Activated T-helper 17 cell treated with anti-CD3 and anti-CD28 coated beads, Interleukin-2, amount 50 U/mL, for 72 hours (primary cell): ENCODE results near the gene DENND5B. TPM values are rescaled to one million over a fixed set of nuclear protein-coding genes. Genes with fewer than 3 reads are reported as not detected.
"Not testable (repeated sequence)": the region's sequence is repeated elsewhere in the genome, so short reads cannot be mapped to it uniquely, and the experiment has no call there.

ENCODE experiments used
- ATAC-seq: fragments of 150-1000 bp; cut with Tn5 transposase; replicated peaks from 2 replicates; pipeline ENCODE4 v1.10.0; 2021; ENCODE audit warnings: mild to moderate bottlenecking, moderate library complexity
- H3K27ac Mint-ChIP-seq: one replicate; pipeline ENCODE4 v1.8.0; 2022; ENCODE audit warnings: mixed read lengths
- H3K27me3 Mint-ChIP-seq: one replicate; pipeline ENCODE4 v1.8.0; 2022; ENCODE audit warnings: mixed read lengths
- H3K36me3 Mint-ChIP-seq: one replicate; pipeline ENCODE4 v1.8.0; 2022; ENCODE audit warnings: low read depth, mild to moderate bottlenecking, mixed read lengths
- H3K4me1 Mint-ChIP-seq: one replicate; pipeline ENCODE4 v1.8.0; 2022; ENCODE audit warnings: mixed read lengths
- H3K4me3 Mint-ChIP-seq: one replicate; pipeline ENCODE4 v1.8.0; 2022; ENCODE audit warnings: mild to moderate bottlenecking, mixed read lengths
- H3K9me3 Mint-ChIP-seq: one replicate; pipeline ENCODE4 v1.8.0; 2022; ENCODE audit warnings: mixed read lengths
- total RNA-seq, 2 donors: library from RNA; stranded (reverse); gene quantifications; one replicate each; pipeline ENCODE4 v1.2.3, GENCODE V29; 2022

The DENND5B gene
- total RNA-seq = under 1 TPM in 1 of 2 donors, not detected in 1; 0.58 TPM

DNA sequence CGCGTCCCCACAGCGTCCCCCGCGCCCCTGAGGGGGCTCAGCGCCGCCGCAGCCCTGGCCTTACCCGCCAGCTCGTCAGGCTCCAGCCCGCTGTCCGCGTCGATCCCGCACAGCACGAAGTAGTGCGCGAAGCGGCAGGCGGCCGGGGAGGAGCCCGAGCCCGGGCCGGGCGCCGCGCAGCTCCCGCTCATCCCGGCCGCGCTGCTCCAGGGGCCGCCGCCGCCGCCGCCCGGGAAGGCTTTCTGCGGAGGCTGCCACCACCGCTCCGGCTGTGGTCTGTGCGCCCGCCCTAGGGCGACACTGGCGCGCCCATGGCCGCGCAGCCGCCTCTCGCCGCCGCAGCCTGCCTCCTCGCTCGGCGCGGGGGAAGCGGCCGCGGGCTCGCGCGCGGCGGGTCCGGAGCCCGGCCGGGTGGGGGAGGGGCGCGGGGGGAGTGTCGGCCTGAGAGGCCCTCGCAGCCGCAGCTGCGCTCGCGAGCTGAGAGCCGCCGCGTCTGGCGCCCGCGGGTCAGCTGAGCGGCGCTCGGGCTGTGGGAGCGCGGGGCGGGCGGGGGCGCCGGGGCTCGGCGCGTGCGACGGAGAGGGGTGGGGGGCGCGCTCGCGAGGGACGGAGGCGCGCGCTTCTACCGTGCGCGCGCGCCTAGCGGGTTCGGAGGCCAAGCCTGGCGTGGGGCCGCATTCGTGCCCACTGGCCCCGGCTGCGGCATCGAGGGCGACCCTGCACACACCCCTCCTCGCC is at the start of gene DENND5B:
Gene DENND5B, minus strand, starts transcription at position 495 of the 738 bp plus-strand sequence. Its CDS starts 304 bp downstream, at position 191.
- ATAC-seq = peak; percentile 39
- Mint-ChIP-seq H3K27ac (no peak within 1 kb of the TSS), H3K9me3 (no peaks in the 10 kb centered on the region), H3K36me3 (no peaks in the 10 kb centered on the region), H3K4me3 (peak within 1 kb of the TSS; percentile 73), H3K27me3 (peaks cover 44% of the 10 kb centered on the region), H3K4me1 (peaks cover 4% of the 10 kb centered on the region)

GRCh38 chr12:31634620-31635019 is 43.7 kb upstream of the DENND5B start:
- Mint-ChIP-seq H3K36me3 (no peaks in the 10 kb centered on the region), H3K27ac (no peak overlapping the region), H3K4me3 (no peak overlapping the region), H3K4me1 (no peaks in the 10 kb centered on the region), H3K9me3 (no peaks in the 10 kb centered on the region), H3K27me3 (no peaks in the 10 kb centered on the region)
- ATAC-seq = no peak

- H3K9me3 Mint-ChIP-seq = no peaks in the 10 kb centered on the region
- no peak for ATAC-seq
- H3K4me1 Mint-ChIP-seq = no peaks in the 10 kb centered on the region
- no peaks in the 10 kb centered on the region for H3K36me3 Mint-ChIP-seq
- no peak overlapping the region for H3K4me3 Mint-ChIP-seq
- H3K27me3 Mint-ChIP-seq = no peaks in the 10 kb centered on the region
- no peak overlapping the region for H3K27ac Mint-ChIP-seq
These were observed 42.5 kb upstream of the DENND5B start for GRCh38 chr12:31633464-31633863.

DNA sequence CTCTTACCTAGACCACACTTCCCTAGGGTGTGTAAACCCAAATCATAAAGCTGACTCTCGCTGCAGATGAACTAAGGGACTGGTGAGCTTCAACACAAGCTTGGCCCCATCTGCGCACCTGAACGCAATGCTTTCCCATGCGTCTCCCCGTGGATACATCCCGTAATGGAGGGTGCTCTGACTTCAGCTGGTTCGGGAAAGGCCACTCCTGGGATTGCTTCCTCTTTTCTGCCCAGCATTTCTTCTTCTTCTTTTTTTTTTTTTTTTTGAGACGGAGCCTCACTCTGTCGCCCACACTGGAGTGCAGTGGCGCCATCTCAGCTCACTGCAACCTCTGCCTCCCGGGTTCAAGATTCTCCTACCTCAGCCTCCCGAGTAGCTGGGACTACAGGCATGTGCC is 40.9 kb upstream of the DENND5B start:
- ATAC-seq = no peak
- Mint-ChIP-seq H3K27ac (no peak overlapping the region), H3K9me3 (no peaks in the 10 kb centered on the region), H3K4me1 (no peaks in the 10 kb centered on the region), H3K27me3 (peaks cover under 1% of the 10 kb centered on the region), H3K4me3 (no peak overlapping the region), H3K36me3 (no peaks in the 10 kb centered on the region)

DNA sequence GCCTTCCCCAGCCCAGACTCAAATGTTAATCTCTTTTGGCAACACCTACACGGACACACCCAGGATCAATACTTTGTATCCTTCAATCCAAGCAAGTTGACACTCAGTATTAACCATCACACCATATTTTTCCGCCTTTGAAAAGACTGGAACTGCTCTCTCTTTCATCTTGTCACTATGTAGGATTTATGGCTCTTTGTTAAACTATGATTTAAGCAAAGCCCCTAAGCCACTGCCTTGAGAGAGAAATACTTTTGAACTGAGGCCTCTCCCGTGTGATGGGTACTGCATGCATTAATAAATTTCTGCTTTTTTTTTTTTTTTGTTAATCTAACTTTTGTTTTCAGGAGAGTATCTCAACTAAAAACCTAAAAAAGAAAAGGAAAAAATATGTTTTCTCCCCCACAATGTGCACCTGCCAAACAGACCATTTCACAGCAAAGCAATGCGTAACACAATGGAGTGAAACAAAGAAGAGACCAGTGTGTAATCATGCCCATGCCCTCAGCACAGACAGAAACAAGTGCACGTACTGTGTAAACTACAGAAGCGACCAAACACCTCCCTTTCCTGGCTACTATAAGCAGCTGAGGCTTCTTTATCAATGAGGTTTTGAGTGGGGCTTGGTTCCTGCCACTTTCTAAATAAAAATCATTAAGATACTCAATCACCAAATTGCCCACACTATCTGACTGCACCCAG is 40.2 kb upstream of the DENND5B start:
- H3K27me3 Mint-ChIP-seq = peaks cover 6% of the 10 kb centered on the region
- no peak overlapping the region for H3K4me3 Mint-ChIP-seq
- H3K27ac Mint-ChIP-seq = no peak overlapping the region
- H3K36me3 Mint-ChIP-seq = no peaks in the 10 kb centered on the region
- no peak for ATAC-seq
- H3K4me1 Mint-ChIP-seq = no peaks in the 10 kb centered on the region
- peaks cover under 1% of the 10 kb centered on the region for H3K9me3 Mint-ChIP-seq

DNA sequence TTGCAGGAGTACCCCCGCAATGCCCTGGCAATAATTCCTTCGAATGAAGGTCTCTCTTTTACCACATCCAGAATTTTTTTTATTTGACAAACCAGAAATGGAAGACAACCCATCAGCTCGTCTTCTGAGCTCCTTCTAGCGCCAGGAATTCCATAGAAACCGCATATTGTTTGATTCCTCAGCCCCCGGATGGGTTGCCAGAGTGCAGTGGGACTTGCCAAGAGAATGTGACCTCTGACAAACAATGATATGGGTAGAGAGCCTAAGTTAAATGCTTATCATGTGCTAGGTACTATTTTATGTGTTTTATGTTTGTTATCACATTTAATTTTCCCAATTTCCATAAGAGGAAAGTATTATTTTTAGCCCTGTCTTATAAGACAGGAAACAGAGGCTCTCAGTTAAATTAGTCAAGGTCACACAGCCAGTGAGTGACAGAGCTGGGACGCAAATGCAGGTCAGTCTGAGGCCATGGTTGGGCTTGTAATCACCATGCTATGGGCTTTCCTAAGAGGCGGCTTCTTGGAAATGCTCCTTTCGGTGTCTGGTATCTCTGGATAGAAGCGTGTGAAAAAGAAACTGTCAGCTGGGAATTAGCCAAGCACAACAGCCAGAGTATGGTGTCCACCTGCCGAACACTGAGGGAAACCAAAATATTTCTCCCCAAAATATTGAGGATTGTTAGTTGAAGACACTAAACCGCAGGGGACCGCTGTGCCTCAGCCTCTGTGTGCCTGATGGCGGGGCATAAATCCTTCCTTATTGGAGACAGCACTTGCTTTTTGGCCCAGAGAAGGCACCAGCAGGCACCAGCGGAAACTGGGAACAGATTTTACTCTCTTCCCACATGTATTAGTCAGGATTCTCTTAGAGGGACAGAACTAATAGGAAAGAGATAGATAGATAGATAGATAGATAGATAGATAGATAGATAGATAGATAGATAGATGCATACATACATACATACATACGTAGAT is 39.1 kb upstream of the DENND5B start:
- no peak overlapping the region for H3K4me3 Mint-ChIP-seq
- H3K4me1 Mint-ChIP-seq = no peaks in the 10 kb centered on the region
- H3K36me3 Mint-ChIP-seq = no peaks in the 10 kb centered on the region
- no peak overlapping the region for H3K27ac Mint-ChIP-seq
- ATAC-seq = no peak
- peaks cover 8% of the 10 kb centered on the region for H3K27me3 Mint-ChIP-seq
- H3K9me3 Mint-ChIP-seq = peaks cover 3% of the 10 kb centered on the region

DNA sequence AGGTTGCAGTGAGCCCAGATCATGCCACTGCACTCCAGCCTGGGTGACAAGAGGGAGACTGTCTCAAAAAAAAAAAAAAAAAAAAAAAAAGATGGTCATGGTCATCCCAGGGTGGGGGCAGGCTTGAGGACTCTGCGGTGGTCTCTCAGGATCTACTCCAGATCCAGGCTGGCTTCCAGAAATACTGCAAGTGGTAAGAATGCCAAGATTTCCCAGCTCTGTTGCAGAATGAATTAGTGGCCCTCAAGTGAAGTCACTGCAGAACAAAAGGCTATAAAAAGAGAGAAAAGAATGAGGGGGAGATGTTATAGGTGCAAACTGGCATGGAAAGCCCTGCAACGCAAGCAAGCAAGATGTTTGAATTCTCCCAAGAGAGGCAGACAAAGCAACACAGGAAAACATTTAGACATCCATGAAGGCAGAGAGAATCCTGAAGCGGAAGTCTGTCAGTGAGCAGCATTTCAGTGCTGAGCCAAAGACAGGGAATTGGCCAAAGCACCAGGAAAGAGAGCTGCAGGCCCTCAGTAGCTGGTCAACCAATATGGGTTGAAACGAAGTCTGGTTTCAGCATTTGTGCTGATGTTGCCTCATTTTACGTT is 36.6 kb upstream of the DENND5B start:
- peaks cover 8% of the 10 kb centered on the region for H3K27me3 Mint-ChIP-seq
- no peaks in the 10 kb centered on the region for H3K36me3 Mint-ChIP-seq
- H3K4me3 Mint-ChIP-seq = no peak overlapping the region
- no peak overlapping the region for H3K27ac Mint-ChIP-seq
- ATAC-seq = no peak
- no peaks in the 10 kb centered on the region for H3K4me1 Mint-ChIP-seq
- peaks cover 3% of the 10 kb centered on the region for H3K9me3 Mint-ChIP-seq

DNA sequence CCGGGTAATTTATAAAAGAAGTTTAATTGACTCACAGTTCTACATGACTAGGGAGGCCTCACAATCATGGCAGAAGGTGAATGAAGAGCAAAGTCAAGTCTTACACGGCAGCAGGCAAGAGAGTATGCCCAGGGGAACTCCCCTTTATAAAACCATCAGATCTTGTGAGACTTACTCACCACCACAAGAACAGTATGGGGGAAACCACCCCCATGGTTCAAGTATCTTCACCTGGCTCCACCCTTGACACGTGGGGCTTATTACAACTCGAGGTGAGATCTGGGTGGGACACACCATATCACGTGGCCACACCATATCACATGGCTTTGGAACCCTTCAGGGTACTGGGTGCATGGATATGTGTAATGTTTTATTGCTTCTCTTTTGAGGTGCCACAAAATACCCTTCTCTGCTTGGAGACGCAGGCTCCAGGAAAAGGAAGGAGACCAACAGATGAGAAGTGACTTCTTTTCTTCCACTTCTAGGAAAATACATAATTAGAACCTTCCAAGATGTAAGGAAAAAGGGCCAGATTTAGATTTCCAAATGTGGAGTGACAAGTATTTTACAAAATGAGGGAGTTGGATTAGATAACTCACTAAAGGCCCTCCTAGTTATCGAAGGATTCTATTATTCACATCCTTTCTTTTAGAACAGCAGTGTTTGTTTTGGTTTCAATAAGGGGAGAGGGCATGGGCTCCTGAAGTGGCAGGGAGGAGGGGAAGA is 35.5 kb upstream of the DENND5B start:
- peak; percentile 84 for ATAC-seq
- peaks cover 11% of the 10 kb centered on the region for H3K27me3 Mint-ChIP-seq

DNA sequence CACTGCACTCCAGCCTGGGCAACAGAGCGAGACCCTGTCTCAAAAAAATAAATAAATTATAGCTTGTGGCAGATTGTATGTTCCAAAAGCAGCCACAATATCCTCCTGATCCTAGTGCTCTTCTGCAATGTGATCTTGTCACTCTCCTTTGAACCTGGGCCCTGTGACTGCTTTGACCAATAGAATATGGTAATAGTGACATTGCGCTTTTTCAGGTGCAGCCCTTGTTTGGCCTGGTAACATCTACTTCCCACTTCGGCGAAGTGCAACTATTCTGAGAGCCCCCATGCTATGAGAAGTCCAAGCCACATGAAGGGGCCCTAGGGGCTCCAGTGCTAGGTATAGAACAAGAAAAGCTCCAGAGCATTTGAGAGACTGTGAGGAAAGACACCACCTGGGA is 31.1 kb upstream of the DENND5B start:
- Mint-ChIP-seq H3K9me3 (peaks cover 3% of the 10 kb centered on the region), H3K4me1 (no peaks in the 10 kb centered on the region), H3K4me3 (no peak overlapping the region), H3K27me3 (peaks cover 13% of the 10 kb centered on the region), H3K27ac (no peak overlapping the region), H3K36me3 (no peaks in the 10 kb centered on the region)
- ATAC-seq = no peak

More for the DNA sequence above, 35.5 kb upstream of the DENND5B start:
- H3K27ac Mint-ChIP-seq = no peak overlapping the region
- no peak overlapping the region for H3K4me3 Mint-ChIP-seq
- peaks cover 3% of the 10 kb centered on the region for H3K9me3 Mint-ChIP-seq
- no peaks in the 10 kb centered on the region for H3K36me3 Mint-ChIP-seq
- H3K4me1 Mint-ChIP-seq = no peaks in the 10 kb centered on the region

DNA sequence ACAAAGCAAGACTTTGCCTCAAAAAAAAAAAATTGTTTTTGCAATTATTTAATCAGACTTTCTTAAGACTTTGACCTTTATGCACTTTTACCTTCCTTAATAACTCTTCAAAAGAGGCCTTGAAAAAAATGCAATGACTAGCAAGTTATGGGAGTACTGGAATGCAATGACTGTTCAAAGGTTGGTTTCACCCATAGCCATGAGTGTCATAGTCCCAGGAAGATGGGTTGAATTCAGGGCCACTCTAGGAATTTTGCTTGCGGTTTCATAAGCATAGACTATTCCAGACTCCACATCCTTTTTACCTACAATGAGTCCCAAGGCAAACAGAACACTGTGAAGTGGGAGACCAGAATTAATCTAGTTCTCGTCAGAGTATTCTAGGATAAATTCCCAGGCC is 29.4 kb upstream of the DENND5B start:
- H3K27me3 Mint-ChIP-seq = peaks cover 5% of the 10 kb centered on the region
- H3K4me1 Mint-ChIP-seq = no peaks in the 10 kb centered on the region
- H3K9me3 Mint-ChIP-seq = no peaks in the 10 kb centered on the region
- H3K36me3 Mint-ChIP-seq = no peaks in the 10 kb centered on the region
- ATAC-seq = no peak
- H3K27ac Mint-ChIP-seq = no peak overlapping the region
- no peak overlapping the region for H3K4me3 Mint-ChIP-seq

- peak; percentile 21 for ATAC-seq
- no peak overlapping the region for H3K4me3 Mint-ChIP-seq
- H3K27me3 Mint-ChIP-seq = peaks cover 5% of the 10 kb centered on the region
- no peaks in the 10 kb centered on the region for H3K9me3 Mint-ChIP-seq
- no peaks in the 10 kb centered on the region for H3K36me3 Mint-ChIP-seq
- H3K27ac Mint-ChIP-seq = no peak overlapping the region
- H3K4me1 Mint-ChIP-seq = no peaks in the 10 kb centered on the region
These were observed 27.5 kb upstream of the DENND5B start for GRCh38 chr12:31618228-31619025.

DNA sequence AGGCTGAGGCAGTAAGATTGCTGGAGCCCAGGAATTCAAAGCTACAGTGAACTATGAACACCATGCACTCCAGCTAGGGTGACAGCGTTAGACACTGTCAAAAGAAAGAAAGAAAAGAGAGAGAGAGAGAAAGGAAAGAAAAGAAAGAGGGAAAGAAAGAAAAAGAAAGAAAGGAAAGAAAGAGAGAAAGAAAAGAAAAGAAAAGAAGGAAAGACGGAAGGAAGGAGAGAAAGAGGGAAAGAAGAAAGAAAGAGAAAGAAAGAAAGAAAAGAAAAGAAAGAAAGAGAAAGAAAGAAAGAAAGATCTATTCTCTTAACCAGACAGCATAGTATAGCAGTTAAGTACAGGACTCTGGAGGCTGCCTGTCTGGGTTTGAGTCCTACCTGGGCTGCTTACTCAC is 21.9 kb upstream of the DENND5B start:
- H3K9me3 Mint-ChIP-seq = peaks cover 4% of the 10 kb centered on the region
- H3K36me3 Mint-ChIP-seq = no peaks in the 10 kb centered on the region
- ATAC-seq = no peak
- peaks cover 10% of the 10 kb centered on the region for H3K27me3 Mint-ChIP-seq
- H3K4me3 Mint-ChIP-seq = no peak overlapping the region
- no peak overlapping the region for H3K27ac Mint-ChIP-seq
- no peaks in the 10 kb centered on the region for H3K4me1 Mint-ChIP-seq

DNA sequence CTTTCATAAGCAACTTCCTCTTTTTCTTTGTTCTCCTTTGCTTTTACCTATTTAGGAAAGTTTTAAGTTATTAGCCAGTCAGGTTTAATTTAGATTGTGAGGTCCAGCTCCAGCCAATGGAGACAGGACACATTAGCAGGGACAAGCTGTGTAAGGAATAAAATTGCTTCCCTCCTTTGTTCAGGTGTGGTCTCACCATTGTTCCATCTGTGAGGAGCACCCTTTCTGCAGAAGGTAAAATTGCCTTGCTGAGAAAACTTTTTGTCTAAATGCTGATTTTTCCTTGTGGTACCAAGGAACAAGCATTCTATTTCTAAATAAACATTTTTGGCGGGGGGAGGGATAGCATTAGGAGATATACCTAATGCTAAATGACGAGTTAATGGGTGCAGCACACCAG is 17.4 kb upstream of the DENND5B start:
- H3K4me1 Mint-ChIP-seq, H3K36me3 Mint-ChIP-seq, ATAC-seq, H3K27ac Mint-ChIP-seq, H3K4me3 Mint-ChIP-seq: not testable (repeated sequence)
- Mint-ChIP-seq H3K9me3 (peaks cover 10% of the 10 kb centered on the region), H3K27me3 (peaks cover 20% of the 10 kb centered on the region)
